Pons (tissue), 1 donor: Measurements from ENCODE around the gene HNRNPH3.
"Not testable (repeated sequence)": the region's sequence is repeated elsewhere in the genome, so short reads cannot be mapped to it uniquely, and the experiment has no call there.

Source experiments
- DNase-seq: peaks from one replicate; pipeline ENCODE4 v3.0.0-alpha.2; 2016; ENCODE audit warnings: low spot score

The HNRNPH3 gene

GRCh38 chr10:68331455-68332258, at the start of gene HNRNPH3:
TSS of gene HNRNPH3 (plus strand) at chr10:68332064. CDS start at chr10:68337222, 5,158 bp downstream.
- peak; percentile 98 for DNase-seq

- DNase-seq, result no peak
Measured at GRCh38 chr10:68284062-68285001, 47.5 kb upstream of the HNRNPH3 start.

DNA sequence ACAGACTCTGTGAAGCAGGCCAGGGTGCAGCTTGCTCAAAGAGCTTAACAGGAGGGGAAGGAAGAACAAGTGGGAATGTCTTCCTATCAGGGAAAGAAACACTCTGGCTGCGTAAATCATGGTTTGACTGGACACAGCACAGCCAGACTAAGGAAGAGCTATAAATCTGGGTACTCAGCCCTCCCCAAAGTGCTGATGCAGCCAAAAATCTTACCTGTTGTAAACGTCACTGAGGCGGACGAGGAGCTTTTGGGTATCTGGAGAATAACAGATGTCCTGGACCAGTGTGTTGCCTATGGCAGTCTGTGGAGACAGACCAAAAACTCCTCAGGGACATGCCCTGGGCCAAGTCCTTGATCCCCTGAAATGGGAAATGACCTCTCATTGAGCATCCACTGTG, 43.1 kb upstream of the HNRNPH3 start:
- DNase-seq, result no peak

DNA sequence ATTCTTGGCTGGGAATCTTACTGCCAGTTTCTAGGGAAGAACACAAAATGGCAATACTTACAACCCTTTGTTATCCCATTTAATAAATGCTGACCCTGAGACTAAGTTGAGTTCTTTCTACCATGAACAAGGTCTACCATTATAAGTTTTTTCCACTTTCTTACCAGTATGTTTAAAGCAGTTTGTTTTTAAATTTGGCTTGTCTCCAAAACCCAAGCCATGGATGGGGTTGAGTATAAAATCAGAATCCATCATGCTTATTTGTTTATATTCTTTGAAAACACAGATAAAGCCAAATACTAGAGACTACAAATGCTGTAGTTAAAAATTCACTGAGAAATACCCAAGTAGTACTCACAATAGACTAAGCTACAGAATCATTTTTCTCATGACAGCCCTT, 41.1 kb upstream of the HNRNPH3 start:
- no peak for DNase-seq

- DNase-seq, result no peak
Measured at GRCh38 chr10:68296843-68297663, 34.8 kb upstream of the HNRNPH3 start.

GRCh38 chr10:68301301-68301700, 30.6 kb upstream of the HNRNPH3 start:
- DNase-seq, result no peak

DNA sequence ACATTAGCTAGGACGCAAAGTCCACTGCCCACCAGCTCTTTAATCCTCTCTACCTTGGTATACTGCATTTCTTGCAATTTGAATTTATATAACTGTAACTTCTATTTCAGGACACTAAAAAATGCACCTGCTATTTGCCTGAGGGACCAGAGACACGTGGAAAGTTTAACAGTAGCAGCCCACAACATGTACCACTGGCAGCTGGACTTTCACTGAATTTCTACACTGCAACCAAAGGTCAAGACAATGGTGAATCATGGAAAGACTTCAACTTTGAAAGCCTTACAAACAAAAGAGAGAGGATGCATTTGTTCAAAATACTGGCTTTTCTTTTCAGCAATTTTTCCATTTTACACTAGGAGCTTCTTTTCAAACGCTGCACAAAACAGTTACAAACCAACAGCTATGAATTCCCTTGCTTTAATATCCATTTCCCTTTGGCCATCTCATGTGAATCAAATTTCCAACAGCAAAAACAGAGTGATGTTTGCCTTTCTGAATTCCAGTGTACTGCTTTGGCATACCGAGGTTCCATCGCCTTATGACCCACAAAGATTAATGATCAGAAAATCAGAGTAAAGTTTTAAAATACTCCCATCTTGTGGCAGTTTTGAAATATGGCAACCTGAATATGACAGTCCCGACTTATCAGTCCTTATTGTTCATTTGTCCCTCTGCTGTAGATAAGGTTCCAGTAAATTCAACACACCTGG, 29.9 kb upstream of the HNRNPH3 start:
- DNase-seq, result peak; percentile 81

- no peak for DNase-seq
Measured at GRCh38 chr10:68302503-68302823, 29.4 kb upstream of the HNRNPH3 start.

- no peak for DNase-seq
Measured at GRCh38 chr10:68302871-68303270, 29.0 kb upstream of the HNRNPH3 start.

DNA sequence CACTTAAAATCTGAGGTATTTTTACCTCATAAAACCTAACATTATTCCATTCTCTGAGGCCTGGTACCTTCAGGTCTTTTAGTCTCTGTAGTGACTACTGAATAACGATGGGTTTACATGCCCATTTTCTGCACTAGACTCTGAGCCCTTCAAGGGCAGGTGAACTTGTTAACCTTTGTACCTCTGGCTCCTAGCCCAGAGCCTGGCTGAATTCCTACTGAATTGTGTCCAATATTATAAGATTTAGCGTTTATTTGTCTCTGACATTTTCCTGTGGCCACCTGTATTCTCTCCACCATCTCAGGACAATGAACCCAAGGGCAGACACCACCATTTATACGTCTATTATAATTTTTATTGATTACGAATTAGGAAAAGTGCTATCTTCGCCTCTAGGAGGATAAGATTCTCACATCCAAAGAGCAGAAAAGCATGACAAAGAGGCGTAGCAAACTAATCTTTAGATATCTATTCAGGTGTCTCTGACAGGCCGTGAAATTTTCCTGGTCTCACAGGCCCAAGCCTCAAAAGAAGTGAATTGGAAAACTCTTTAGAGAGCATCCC, 27.9 kb upstream of the HNRNPH3 start:
- DNase-seq, result no peak

DNA sequence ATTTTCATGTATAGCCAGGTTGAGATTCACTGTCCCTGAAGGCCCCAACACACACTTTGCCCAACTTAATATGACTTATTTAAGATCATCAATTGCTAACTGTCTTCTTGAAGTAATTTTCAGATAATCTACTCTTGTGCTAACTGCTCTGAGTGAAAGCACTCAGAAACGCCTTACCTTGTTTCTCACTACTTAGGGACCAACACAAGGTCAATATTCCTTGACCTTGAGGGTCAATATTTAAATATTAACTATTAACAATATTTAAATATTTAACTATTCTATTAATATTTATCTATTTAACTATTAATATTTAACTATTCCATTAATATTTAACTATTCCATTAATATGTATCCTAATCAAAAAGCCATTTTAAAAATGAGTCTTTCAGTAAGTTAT, 26.0 kb upstream of the HNRNPH3 start:
- no peak for DNase-seq

DNA sequence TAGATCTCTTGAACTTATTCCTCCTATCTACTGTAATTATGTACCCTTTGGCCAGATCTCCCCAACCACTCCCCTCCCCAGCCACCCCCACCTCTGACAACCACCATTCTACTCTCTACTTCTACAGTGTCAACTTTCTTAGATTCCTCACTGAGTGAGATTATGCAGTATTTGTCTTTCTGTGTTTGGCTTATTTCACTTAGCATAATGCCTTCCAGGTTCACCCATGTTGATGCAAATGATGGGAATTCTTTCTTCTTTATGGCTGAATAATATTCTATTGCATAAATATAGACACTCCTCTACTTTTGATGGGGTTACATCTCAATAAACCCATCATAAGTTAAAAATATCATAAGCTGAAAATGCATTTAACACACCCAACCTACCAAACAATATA, 21.3 kb upstream of the HNRNPH3 start:
- DNase-seq, result no peak

GRCh38 chr10:68314930-68315329, 16.9 kb upstream of the HNRNPH3 start:
- DNase-seq, result not testable (repeated sequence)

DNA sequence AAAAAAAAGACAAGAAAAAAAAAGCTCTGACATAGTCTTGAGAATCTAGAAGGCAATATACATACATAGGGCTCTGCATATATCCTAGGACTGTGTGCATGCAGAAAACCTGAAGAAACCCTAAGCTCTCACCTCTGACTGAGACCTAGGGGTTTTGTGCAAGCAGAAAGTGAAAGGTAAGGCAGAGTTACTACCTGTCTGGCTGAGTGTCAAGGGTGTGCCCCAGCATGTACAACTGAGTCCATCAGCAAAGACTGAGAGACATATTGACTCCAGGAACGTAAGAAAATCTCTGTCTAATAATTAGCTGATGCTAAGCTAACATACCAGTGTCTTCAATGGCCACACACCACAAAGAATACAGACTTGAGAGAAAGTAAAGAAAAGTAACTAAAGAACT, 16.3 kb upstream of the HNRNPH3 start:
- no peak for DNase-seq

DNA sequence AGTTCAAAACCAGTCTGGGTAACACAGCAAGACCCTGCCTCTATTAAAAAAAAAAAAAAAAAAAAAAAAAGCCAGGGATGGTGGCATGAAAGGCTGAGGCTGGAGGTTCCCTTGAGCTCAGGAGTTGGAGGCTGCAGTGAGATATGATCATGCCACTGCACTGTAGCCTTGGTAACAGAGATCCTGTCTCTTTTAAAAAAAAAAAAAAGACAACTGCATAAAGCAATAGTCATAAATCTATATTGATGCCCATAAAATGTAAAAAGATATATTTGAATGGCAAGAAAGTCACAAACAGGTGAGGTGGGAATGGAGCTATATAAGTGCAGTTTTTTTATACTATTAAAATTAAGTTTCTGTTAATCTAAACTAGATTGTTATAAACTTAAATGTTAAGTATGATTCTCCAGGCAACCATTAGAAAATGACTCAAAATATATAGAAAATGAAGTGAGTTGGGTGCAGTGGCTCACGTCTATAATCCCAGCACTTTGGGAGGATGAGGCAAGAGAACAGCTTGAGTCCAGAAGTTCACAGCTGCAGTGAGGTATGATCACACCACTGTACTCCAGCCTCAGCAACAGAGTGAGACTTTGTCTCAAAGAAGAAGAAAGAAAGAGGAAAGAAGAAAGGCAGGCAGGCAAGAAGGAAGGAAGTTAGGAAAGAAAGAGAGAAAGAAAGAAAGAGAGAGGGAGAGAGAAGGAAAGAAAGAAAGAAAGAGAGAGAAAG, 13.4 kb upstream of the HNRNPH3 start:
- DNase-seq, result no peak

DNA sequence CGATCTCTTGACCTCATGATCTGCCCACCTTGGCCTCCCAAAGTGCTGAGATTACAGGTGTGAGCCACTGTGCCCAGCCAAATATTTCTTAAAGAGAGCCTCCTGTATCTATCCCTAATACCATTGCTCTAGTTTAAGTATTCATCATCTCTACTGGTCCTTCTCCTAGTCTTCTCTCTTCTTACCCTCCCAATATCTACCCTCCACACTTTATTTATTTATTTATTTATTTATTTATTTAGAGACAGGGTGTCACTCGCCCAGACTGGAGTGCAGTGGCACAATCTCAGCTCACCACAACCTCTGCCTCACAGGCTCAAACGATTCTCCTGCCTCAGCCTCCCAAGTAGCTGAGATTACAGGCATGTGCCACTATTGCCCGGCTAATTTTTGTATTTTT, 7.5 kb upstream of the HNRNPH3 start:
- not testable (repeated sequence) for DNase-seq

DNA sequence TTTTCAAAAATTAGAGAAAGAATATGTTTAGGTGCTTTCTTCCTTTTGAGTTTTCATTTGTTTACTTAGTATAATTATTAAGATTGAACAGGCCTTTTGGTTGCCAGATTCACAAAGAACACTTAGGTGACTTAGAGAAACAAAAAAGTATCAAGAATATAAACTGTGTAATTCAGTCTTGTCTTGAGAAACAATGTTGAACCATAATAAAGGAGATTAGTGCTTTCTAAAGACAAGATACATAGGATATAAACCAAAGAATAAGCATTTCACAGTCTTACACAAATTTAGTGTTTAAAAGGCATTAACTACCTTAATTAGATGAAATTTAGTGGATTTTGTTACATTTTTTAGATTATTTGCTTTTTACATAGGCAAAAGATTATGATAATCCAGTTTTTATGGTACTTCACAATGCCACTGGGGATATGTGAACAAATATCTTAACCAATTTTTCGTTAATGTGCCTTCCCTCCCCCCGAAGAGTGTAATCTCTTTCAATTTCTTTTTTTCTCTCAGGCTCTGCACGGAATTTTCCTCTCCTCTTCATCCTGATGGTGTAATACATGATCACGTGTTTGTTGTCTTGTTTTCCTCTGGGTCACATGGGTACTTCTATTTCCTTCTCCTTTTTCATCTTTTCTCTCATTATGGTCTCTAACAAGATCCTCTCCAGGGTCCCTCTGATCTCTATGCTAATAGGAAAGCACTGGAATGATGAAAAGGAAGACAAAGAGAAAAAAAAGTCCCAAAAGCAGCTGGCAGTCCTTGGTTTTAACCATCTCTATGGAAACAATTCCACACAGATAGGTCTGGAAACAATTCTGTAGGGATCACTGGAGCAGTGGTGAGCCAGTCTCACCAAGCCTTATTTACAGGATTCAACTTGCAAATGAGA, 3.7 kb upstream of the HNRNPH3 start:
- DNase-seq, result peak; percentile 96

DNA sequence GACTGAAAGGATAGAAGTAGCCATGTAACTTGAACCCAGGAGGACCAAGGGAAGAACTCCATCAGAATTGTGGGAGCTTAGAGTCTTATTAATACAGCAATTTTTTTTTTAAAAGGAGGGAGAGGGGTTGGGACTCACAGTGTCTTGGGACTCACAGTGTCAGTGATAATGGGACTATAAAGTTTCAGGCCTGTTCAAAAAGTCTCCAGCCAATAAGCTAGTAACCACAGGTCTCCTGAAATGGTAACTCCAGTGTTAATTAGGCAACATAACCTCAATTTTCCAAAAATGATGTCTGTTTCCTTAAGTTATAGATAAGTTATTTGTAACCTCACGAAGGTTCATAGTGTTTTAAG, 2.4 kb upstream of the HNRNPH3 start:
- DNase-seq, result no peak

DNA sequence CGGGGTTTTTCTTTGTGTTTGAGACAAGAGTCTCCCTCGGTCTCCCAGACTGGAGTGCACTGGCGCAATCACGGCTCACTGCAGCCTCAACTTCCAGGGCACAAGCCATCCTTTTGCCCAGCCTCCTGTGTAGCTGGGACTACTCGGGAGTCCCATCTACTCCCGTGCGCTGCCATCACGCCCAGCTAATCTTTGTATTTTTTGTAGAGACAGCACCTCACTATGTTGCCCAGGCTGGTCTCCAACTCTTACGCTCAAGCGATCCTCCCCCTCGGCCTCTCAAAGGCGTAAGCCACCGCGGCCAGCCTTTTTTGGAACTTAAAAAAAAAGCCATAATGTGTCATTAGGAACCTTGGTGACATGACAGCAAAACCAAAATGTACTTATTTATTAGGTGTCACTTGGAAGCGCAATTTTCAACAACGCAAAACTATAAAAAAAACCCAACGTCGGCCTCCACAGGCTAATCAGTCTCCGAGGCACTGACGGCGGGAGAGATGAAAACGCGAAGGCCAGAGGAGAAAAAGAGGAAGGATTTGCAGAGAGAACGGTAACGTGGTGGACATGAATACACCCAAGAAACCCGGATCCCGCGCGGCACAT, 911 bp upstream of the HNRNPH3 start:
- peak; percentile 66 for DNase-seq
